Stimulated activated CD8-positive, alpha-beta memory T cell treated with anti-CD3 and anti-CD28 coated beads, Interleukin-7, amount 100 ng/mL, for 4 hours (primary cell): ENCODE results near the gene TRPV5.

ENCODE experiments used
- DNase-seq, 2 donors: peaks; one replicate each; pipeline ENCODE4 v3.0.0-alpha.2; 2020; ENCODE audit warnings: low read depth in 2 of 2

Gene TRPV5

DNA sequence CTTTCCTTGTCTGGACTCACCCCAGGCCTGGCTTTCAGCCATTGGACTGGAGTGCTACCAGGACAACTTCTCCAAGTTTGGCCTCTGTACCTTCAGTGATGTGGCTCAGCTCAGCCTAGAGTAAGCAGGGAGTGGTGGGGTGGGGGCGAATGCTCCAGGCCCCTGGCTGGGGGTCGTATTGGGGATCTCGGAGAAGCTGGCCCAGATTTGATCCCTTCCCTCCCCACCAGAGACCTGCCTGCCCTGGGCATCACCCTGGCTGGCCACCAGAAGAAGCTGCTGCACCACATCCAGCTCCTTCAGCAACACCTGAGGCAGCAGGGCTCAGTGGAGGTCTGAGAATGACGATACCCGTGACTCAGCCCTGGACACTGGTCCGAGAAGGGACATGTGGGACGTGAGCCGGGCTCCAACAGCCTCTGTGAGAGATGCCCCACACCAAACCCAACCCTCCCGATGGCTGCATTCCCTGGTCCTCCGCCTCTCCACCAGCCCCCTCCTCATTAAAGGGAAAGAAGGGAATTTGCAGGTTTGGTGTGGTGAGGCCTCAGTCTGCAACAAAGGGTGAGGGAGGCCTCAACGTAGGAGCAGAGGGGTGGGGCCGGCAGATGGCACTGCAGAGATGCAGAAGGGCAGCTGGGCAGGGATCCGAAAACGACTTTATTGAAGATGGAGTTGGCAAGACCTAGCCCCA, 62.8 kb downstream of the TRPV5 start:
- DNase-seq = no peak

DNA sequence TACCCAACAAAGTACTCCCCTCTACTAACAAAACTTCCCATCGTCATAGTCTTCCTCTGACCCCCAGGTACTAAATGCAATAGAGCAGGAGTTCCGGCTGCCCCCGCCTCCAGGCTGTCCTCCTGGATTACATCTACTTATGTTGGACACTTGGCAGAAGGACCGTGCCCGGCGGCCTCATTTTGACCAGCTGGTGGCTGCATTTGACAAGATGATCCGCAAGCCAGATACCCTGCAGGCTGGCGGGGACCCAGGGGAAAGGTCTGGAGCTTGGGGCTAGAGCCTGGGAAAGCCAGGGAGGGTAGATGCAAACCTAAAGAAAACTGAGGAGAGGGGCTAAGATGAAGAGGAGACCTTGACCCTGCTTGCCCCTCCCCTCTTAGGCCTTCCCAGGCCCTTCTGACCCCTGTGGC, 63.4 kb downstream of the TRPV5 start:
- DNase-seq = no peak

DNA sequence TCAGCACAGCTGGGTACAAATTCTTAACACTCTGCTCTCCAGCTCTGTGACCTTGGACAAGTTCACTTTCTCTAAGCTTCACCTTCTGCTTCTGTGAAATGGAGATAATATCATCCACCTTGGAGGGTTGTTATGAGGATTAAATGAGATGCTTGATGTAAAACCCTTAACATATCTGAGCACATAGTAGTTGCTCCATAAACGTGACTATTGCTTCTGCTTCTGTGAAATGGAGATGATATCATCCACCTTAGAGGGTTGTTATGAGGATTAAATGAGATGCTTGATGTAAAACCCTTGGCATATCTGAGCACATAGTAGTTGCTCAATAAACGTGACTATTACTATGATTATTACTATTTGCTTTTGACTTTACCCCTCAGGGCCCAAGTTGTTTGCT, 64.1 kb downstream of the TRPV5 start:
- DNase-seq = no peak

DNA sequence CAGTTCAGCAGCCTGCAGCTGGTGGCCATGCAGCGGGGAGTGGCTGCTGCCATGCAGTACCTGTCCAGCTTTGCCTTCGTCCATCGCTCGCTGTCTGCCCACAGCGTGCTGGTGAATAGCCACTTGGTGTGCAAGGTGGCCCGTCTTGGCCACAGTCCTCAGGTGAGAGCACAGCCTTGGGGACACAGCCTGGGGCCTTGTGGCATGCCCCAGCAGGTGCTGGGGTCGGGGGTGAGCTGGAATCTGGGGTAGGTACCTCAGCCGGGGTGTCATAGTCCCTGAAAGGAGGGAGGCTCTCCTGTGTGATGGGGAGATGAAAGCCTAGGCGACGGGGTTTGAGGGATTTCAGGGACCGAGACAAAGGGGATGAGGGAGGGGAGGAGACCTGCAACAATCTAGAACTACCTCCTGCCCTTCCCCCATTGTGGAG, 64.5 kb downstream of the TRPV5 start:
- no peak for DNase-seq

DNA sequence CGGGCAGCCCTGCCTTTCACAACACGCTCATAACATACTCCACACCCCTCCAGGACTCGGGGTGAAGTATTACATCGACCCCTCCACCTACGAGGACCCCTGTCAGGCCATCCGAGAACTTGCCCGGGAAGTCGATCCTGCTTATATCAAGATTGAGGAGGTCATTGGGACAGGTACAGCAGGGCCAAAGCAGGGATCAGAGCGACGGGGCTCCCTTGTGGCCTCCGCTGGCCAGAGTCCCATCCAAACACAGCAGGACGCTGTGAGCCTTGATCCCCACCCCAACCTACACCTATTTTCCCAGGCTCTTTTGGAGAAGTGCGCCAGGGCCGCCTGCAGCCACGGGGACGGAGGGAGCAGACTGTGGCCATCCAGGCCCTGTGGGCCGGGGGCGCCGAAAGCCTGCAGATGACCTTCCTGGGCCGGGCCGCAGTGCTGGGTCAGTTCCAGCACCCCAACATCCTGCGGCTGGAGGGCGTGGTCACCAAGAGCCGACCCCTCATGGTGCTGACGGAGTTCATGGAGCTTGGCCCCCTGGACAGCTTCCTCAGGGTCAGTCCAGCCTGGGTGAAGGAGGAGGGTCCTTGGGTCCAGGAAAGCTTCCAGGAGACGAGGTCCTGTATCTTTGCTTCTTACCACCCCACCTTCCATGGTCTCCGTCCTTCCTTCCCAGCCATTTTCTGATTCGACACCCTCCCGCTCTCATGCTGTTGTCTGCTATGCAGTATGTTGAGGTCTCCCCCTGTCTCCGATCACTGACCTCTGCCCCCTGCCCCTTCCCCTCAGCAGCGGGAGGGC, 65.2 kb downstream of the TRPV5 start:
- no peak for DNase-seq

DNA sequence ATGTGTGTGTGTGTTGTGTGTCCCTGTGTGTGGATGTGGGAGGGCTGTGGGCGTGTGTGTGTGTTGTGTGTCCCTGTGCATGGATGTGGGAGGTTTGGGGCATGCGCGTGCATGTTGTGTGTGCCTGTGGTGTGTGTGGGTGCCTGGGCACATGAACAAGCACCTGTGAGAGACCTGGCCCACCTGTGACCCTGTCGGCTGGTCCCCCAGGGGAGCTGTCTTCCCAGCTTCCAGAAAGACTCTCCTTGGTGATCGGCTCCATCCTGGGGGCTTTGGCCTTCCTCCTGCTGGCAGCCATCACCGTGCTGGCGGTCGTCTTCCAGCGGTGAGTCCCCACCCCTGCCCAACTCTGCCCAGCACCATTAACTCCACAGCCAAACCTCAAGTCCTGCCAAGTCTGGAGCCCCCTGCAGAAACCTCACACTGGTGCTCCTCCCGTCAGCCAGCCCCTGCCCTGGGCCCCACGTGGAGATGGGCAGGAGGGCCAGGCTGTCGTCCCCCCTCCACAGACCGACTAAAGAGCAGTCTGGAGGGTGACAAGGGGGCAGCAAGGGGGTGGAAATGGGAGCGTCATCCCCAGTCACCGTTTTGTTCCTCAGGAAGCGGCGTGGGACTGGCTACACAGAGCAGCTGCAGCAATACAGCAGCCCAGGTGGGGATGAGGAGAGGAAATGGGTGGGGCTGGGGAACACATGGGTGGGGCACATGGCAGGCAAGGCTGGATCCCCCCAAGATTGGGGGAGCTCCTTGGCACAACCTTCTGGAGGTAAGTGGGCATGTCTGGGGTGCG, 66.0 kb downstream of the TRPV5 start:
- no peak for DNase-seq

DNA sequence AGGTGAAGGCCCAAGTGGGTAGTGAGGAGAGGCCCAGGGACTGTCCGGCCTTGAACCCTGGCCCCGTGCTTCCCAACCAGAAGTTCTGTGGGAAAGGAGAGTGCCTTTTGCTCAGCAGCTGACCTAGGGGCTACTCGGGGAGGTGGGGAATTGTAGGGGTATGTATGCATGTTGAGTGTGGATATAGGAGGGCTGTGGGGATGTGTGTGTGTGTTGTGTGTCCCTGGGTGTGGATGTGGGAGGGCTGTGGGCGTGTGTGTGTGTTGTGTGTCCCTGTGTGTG, 66.5 kb downstream of the TRPV5 start:
- no peak for DNase-seq

DNA sequence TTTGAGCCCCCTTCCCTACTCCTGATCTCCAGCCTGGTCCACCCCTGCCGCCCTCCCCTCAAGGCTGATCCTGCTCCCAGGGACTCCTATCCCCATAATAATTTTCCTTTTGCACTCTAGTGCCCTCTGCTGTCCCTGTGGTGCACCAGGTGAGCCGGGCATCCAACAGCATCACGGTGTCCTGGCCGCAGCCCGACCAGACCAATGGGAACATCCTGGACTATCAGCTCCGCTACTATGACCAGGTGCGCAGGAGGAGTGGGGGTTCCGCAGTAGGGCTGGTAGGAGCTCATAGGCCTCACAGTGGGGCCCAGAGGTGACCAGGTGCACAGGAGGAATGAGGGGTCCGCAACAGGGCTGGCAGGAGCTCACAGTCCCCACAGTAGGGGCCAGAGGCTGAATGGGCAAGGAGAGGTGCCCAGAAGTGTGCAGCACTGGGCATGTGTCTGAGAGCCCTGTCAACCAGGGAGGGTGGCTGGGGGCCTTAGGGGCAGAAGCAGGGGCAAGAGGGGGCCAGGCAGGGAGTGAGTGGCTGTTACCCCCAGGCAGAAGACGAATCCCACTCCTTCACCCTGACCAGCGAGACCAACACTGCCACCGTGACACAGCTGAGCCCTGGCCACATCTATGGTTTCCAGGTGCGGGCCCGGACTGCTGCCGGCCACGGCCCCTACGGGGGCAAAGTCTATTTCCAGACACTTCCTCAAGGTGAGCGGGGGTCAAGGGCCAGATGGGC, 67.0 kb downstream of the TRPV5 start:
- DNase-seq = no peak

DNA sequence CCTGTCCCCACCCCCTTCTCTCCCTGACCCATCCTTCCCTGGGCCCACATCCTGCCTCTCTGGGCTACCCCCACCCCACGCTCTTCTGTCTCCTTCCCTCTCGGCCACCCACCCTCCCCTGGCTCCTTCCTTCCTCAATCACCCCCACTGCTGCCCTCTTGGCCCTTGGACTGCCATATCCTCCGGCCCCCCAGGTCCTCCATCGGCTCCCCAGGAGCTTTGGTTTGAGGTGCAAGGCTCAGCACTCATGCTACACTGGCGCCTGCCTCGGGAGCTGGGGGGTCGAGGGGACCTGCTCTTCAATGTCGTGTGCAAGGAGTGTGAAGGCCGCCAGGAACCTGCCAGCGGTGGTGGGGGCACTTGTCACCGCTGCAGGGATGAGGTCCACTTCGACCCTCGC, 67.8 kb downstream of the TRPV5 start:
- DNase-seq = no peak

DNA sequence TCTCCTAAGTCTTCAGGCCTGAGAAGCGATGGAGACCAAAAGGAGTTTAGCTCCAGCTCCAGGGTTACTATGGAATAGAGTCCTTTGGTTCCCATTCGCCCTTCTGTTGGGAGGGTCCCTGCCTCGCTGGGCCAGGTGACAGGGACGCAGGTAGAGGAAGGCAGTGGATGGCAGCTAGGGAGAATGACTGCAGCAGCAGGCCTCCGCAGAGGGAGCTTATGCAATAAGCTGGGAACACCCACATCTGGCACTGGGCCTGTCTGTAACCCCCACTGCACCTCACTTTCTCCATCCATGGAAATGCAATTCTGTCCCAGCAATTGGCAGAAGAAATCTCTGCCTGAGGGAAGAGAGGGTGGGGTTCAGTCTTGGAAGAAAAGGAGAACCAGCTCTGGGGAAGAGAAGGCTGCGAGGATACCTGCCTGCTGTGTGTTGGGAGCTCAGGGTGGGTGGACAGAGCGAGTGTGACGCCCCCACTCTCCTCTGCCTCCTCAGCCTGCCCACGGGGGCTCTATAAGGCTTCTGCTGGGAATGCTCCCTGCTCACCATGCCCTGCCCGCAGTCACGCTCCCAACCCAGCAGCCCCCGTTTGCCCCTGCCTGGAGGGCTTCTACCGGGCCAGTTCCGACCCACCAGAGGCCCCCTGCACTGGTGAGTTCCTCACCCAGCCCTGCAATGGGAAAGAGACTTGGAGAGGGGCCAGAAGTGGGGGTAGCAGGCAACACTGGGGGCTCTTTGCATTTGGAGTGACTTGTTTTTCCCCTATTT, 68.4 kb downstream of the TRPV5 start:
- no peak for DNase-seq

DNA sequence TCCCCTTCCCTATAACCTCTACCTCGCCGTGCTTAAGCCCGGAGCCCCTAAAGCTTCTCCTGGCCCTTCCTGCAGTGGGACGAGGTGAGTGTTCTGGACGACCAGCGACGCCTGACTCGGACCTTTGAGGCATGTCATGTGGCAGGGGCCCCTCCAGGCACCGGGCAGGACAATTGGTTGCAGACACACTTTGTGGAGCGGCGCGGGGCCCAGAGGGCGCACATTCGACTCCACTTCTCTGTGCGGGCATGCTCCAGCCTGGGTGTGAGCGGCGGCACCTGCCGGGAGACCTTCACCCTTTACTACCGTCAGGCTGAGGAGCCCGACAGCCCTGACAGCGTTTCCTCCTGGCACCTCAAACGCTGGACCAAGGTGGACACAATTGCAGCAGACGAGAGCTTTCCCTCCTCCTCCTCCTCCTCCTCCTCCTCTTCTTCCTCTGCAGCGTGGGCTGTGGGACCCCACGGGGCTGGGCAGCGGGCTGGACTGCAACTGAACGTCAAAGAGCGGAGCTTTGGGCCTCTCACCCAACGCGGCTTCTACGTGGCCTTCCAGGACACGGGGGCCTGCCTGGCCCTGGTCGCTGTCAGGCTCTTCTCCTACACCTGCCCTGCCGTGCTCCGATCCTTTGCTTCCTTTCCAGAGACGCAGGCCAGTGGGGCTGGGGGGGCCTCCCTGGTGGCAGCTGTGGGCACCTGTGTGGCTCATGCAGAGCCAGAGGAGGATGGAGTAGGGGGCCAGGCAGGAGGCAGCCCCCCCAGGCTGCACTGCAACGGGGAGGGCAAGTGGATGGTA, 69.5 kb downstream of the TRPV5 start:
- no peak for DNase-seq

DNA sequence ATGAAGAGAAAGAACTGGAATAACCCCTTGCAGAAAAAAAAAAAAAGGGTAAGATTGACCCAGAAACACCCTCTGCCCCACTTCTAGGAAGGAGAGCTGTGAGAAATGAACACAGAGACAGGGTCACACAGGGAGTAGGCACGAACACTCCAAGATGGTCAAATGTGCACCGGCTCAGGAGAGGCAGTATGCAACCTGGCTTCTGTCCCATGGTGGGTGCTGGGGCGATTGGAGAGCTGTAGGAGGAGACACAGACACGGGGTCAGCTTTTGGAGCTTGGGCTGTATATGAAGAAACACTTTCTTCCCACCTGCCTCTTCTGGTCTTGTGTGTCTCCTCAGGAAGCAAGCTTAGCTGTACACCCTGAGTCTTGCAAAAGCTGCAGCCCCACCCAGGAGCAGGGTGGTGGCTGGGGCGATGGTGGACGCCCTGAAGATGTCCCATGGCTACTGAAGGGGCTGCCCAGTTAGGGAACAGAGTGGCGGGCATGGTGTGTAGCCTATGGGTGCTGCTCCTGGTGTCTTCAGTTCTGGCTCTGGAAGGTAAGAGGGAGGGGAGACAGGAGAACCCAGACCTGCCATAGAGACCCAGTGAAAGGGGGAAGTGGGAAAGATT, 70.7 kb downstream of the TRPV5 start:
- DNase-seq = no peak

DNA sequence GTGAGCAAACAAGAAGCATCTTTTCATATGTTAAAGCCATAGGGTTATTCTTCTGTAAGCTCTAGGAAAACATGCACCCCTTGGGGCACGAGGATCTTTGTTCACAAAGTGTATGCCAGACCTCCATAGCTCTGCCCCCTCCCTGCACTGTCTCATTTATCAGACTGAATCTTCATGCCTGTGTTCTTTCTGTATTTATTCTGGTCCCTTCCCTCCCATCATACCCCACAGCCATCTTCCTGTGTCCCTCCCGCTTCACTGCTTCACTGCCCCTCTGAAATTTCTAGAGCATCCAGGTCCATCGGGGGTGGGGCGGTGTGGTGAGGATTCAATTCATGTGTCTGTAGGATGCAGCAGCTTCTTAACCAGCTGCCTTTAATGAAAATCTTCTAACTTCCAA, 71.2 kb downstream of the TRPV5 start:
- no peak for DNase-seq

DNA sequence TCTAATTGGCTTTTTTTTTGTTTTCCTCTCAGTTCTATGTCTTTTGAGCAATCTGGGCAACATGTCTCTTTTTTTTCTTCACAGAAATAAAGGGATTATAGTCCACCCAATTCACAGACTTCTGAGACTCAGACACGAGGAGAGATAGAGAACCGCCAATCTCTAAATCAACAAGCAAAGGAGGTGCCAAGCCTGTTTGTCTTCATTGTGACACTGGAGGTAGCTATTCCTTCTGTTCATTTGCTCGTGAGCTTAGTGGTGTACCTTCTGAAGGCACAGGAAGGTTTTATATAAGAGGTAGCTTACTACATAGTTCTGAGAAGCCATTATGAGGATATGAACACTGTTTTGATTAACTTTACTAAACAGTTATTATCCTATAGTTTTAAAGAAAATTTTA, 72.6 kb downstream of the TRPV5 start:
- DNase-seq = no peak

DNA sequence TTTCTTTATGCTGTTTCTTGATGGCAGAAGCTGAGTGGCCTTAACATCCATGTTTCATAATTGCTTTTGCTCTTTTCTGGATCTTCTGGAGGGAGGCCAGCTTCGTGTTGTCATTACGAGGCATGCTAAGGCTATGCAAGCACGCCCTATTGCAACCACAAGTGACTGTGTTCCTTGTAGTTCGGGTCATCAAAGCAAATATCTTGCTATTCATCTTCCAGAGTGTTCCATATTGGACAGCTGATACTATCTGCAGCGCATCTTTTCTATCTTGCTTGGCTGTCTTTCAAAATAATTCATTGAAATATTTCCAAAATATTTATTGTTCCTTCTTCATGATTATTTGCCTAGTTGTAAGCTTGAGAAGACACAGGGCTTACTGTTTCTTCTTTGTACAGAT, 73.7 kb downstream of the TRPV5 start:
- no peak for DNase-seq

DNA sequence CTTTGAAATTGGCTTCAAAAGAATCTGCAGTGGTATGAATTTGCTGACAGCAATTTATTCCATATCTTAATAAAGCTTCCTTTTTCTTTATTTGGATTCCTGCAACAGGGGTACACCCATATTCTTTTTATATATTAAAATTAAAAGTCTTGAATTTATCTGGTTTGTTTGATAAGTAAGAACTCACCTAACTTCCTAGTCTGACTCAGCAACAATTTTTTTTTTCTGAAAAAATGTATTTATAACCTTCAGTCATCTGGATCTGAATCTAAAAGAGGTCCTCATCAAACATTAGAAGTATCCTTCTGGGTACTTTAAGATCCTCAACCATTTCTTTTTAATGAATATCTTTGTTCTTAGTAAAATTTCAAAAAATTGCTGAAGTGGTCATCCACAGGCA, 74.1 kb downstream of the TRPV5 start:
- DNase-seq = no peak
